Lung (tissue), 12 donors: ENCODE results near the gene METTL21C. TPM values are rescaled to one million over a fixed set of nuclear protein-coding genes. Genes with fewer than 3 reads are reported as not detected.

Source experiments
- ATAC-seq: fragments of 200-7000 bp; cut with Tn5 transposase; one replicate; pipeline ENCODE4 v1.9.1; 2020; ENCODE audit warnings: moderate number of reproducible peaks; ENCODE audit not compliant: insufficient read depth, low FRiP score
- DNase-seq, 3 donors: peaks; one replicate each; pipeline ENCODE4 v3.0.0-alpha.2; 2013 to 2017
- H3K27ac ChIP-seq, 2 donors: one replicate each; pipeline ENCODE4 v1.5.1; 2013; ENCODE audit warnings: mild to moderate bottlenecking in 2 of 2, moderate library complexity in 2 of 2, control low read depth in 1 of 2, inconsistent platforms in 1 of 2, low read depth in 1 of 2, low read length in 1 of 2
- H3K27me3 ChIP-seq, 3 donors: one replicate each; pipeline ENCODE4 v1.5.1; 2013; ENCODE audit warnings: low read length in 2 of 3; ENCODE audit not compliant: control insufficient read depth in 3 of 3, insufficient read depth in 3 of 3
- H3K36me3 ChIP-seq, 4 donors: one replicate each; pipeline ENCODE4 v1.5.1; 2013; ENCODE audit warnings: low read length in 4 of 4, mild to moderate bottlenecking in 1 of 4, moderate library complexity in 1 of 4; ENCODE audit not compliant: control insufficient read depth in 4 of 4, insufficient read depth in 4 of 4
- H3K4me1 ChIP-seq, 5 donors: one replicate each; pipeline ENCODE4 v1.5.1; 2013; ENCODE audit warnings: low read length in 5 of 5, mild to moderate bottlenecking in 2 of 5, moderate library complexity in 1 of 5; ENCODE audit not compliant: control insufficient read depth in 5 of 5, insufficient read depth in 5 of 5
- H3K4me3 ChIP-seq: one replicate; pipeline ENCODE4 v1.5.1; 2013; ENCODE audit warnings: mild to moderate bottlenecking, control low read depth, moderate library complexity
- H3K9ac ChIP-seq, 2 donors: one replicate each; pipeline ENCODE4 v1.5.1; 2013; ENCODE audit warnings: low read length in 2 of 2, control low read depth in 1 of 2; ENCODE audit not compliant: insufficient read depth in 1 of 2
- H3K9me3 ChIP-seq, 4 donors: one replicate each; pipeline ENCODE4 v1.5.1; 2013; ENCODE audit warnings: low read length in 3 of 4, mild to moderate bottlenecking in 1 of 4, moderate library complexity in 1 of 4; ENCODE audit not compliant: control insufficient read depth in 4 of 4, insufficient read depth in 3 of 4
- WGBS, 2 donors: extraction: QIAGEN DNeasy Blood & Tissue Kit; methylation state at CpG; one replicate each; pipeline ENCODE4 v1.1.7; 2013; 5-methylcytosine and 5-hydroxymethylcytosine counted together
- polyA plus RNA-seq, 2 donors: library from polyadenylated mRNA; stranded (reverse); fragments of 200-250 nt; gene quantifications; one replicate each; pipeline ENCODE4 v1.2.1, GENCODE V29; 2013
- total RNA-seq, 2 donors: library from RNA; depleted of rRNA in 1 of 2; stranded (reverse); fragments of >200 nt in 1 of 2; gene quantifications; one replicate each; pipeline ENCODE4 v1.2.1, GENCODE V29; 2014 to 2021
- TF ChIP-seq, protein P1 (sequence below): IDR thresholded peaks from 2 replicates; pipeline ENCODE4 v1.5.1; 2012; ENCODE audit warnings: mild to moderate bottlenecking; ENCODE audit errors: control extremely low read depth, extremely low read depth
- donor health status: control.
- donor health status: control.
- donor health status: Bipolar disorder and iron deficiency.
- donor health status: healthy.
- donor health status: DM: yes; HTN: yes; CAD: no.

The METTL21C gene
- total and polyA plus RNA-seq, 4 donors, result not detected

DNA sequence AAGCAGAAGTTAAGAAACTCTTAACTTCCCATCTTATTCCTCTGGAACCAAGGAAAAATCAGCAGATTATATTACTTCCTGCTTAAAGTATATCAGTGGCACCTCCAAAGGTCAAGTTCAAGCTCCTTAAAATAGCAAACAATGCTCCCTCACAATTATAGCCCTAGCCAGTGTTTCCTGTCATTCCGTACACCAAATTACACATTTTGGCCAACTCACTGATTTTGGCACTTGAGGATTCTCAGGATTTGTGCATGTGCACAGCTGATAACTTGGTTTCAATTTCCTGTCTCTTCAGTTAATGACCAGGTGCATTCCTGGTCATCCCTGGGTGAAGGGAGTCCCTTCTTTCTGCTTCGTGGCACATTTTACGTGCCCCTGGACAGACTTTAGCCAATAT lies 56.1 kb downstream of the METTL21C start:
- 73 to 81% methylated on average over 3 of the region's 3 CpGs for WGBS, 2 donors
- no peak overlapping the region for H3K27ac ChIP-seq
- peaks cover 14 to 64% (median 40%) of the 10 kb centered on the region in 4 donors for H3K36me3 ChIP-seq
- no peak overlapping the region for H3K4me3 ChIP-seq
- TF ChIP-seq, protein P1, sequence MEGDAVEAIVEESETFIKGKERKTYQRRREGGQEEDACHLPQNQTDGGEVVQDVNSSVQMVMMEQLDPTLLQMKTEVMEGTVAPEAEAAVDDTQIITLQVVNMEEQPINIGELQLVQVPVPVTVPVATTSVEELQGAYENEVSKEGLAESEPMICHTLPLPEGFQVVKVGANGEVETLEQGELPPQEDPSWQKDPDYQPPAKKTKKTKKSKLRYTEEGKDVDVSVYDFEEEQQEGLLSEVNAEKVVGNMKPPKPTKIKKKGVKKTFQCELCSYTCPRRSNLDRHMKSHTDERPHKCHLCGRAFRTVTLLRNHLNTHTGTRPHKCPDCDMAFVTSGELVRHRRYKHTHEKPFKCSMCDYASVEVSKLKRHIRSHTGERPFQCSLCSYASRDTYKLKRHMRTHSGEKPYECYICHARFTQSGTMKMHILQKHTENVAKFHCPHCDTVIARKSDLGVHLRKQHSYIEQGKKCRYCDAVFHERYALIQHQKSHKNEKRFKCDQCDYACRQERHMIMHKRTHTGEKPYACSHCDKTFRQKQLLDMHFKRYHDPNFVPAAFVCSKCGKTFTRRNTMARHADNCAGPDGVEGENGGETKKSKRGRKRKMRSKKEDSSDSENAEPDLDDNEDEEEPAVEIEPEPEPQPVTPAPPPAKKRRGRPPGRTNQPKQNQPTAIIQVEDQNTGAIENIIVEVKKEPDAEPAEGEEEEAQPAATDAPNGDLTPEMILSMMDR, result no peak
- H3K4me1 ChIP-seq, result no peaks in the 10 kb centered on the region
- no peak for ATAC-seq
- H3K27me3 ChIP-seq, result no peaks in the 10 kb centered on the region
- H3K9ac ChIP-seq, result no peak overlapping the region
- H3K9me3 ChIP-seq, result no peaks in the 10 kb centered on the region
- no peak for DNase-seq

Other genes starting within 250 kb of the METTL21C start
- 10 to 100 TPM; 38.0 to 78.8 TPM for gene TPP2, start 98.1 kb downstream of the METTL21C start, total RNA-seq
- 10 to 100 TPM; 19.9 to 21.7 TPM for gene TPP2, start 98.1 kb downstream of the METTL21C start, polyA plus RNA-seq
- 10 to 100 TPM in 1 of 2 donors, 1 to 10 TPM in 1; 5.1 to 10.2 TPM for gene TEX30, start 78.7 kb upstream of the METTL21C start, total RNA-seq
- gene TEX30, start 78.7 kb upstream of the METTL21C start, polyA plus RNA-seq, result 10 to 100 TPM in 1 of 2 donors, 1 to 10 TPM in 1; 6.9 to 12.4 TPM
- 10 to 100 TPM in 1 of 2 donors, 1 to 10 TPM in 1; 4.6 to 13.9 TPM for gene POGLUT2, start 103.9 kb upstream of the METTL21C start, total RNA-seq
- 1 to 10 TPM; 1.4 to 4.5 TPM for gene POGLUT2, start 103.9 kb upstream of the METTL21C start, polyA plus RNA-seq
- 10 to 100 TPM; 14.8 to 38.4 TPM for gene BIVM, start 104.1 kb upstream of the METTL21C start, total RNA-seq
- gene BIVM, start 104.1 kb upstream of the METTL21C start, polyA plus RNA-seq, result 10 to 100 TPM in 1 of 2 donors, 1 to 10 TPM in 1; 5.5 to 11.5 TPM
- gene ERCC5, start 151.0 kb upstream of the METTL21C start, total RNA-seq, result 10 to 100 TPM; 36.9 to 81.4 TPM
- gene ERCC5, start 151.0 kb upstream of the METTL21C start, polyA plus RNA-seq, result 10 to 100 TPM; 23.0 to 79.2 TPM